ENCODE measurements around the gene IL1A. TPM values are rescaled to one million over a fixed set of nuclear protein-coding genes. Genes with fewer than 3 reads are reported as not detected.

The IL1A gene
- total RNA-seq, 3 donors from 2014 or later = 0.44 TPM; not detected in 2

DNA sequence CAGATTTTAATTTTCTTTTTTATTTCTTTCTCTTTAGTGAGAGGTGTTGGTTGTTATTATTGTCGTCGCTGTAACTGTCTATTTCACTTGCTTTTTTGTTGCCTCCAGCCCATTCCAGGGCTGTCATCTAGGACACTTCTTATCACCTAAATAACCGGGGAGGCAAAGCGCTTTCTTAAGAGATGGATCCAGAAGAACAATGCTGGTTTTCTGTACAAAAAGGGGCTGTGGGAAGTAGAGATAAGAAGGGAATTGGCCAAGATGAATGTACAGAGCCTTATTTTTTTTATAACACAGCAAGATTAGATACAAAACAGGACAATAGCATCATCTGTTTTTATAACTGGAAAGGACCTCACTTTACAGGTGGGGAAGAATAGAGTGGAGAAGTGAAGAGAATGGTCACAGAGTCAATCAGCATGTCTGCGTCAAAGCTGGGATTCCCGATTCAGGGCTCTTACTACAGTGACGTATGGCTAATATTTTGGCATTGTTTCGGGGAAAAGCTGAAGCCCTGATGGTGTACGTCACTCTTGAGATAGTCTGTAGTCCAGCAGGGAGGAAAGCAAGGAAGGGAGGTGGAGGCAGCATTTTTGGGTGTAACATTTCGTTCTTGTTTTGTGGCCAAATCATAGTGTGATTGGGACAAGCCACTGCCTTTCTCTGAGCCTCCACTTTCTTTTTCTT lies 29.1 kb upstream of the IL1A start:
- H3K27ac ChIP-seq = peak overlapping the region; percentile 67 to 73
- H3K27me3 ChIP-seq = no peaks in the 10 kb centered on the region
- no peaks in the 10 kb centered on the region for H3K36me3 ChIP-seq
- no peaks in the 10 kb centered on the region for H3K4me1 ChIP-seq
- no peak for DNase-seq (ENCODE audit: low spot score in 2 of 2)
- TF ChIP-seq POLR2A (IDR thresholded peaks at IDR 0.05) = no peak
- no peak for TF ChIP-seq CTCF (IDR thresholded peaks at IDR 0.05)
- H3K4me3 ChIP-seq = no peak overlapping the region
- no peaks in the 10 kb centered on the region for H3K9me3 ChIP-seq
- intact Hi-C loops (cut with DNase I; ENCODE audit: low total_unique reads) = no loop called here

DNA sequence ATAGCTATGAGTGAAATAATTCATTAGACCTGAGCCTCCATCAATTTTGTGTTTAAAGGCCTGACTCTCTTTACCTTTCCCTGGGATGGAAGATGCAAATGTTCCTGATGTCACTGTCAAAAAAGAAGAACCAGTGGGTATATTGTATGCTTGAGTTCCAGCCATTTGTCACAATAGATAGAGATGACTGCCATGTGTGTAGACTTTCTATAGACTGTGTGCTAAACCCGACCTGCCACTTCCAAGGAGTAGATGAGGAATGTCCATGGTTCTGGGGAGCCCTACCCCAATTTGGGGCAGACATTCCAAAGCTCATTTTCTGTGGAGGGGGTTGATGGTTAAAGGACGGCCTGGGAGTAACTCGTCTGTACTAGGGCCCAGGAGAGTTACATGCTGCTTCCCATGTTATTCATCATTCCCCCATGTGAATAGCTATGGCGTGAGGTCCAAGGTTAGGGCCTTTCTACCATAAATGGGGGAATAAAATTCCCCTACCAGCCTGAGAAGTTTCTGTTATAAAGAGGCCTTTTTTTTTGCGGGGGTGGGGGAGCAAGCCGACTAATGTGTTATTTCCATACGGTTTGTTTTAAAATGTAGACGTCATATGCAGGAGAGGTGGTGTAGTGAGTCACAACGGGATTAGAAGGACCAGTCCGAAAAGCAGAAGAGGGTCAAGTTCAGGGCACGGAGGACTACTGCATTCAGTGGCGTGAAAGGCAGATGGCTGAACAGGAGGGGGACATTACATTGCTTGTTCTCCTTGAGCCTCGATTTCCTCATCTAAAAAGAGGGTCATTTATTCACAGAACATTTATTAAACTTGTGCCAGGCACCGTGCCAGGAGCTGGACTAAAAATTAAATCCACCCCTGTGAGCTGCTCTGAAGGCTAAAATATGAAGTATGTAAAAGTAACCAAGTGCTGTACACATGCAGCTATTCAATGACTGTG lies 28.3 kb upstream of the IL1A start:
- intact Hi-C loops (cut with DNase I; ENCODE audit: low total_unique reads) = no loop called here
- Histone ChIP-seq H3K27me3 (no peaks in the 10 kb centered on the region), H3K27ac (no peak overlapping the region), H3K36me3 (no peaks in the 10 kb centered on the region), H3K4me1 (no peaks in the 10 kb centered on the region), H3K9me3 (no peaks in the 10 kb centered on the region), H3K4me3 (no peak overlapping the region)
- TF ChIP-seq CTCF (IDR thresholded peaks at IDR 0.05) (no peak), POLR2AphosphoS5 (IDR thresholded peaks at IDR 0.05) (no peak)
- no peak for DNase-seq (ENCODE audit: low spot score in 2 of 2)

DNA sequence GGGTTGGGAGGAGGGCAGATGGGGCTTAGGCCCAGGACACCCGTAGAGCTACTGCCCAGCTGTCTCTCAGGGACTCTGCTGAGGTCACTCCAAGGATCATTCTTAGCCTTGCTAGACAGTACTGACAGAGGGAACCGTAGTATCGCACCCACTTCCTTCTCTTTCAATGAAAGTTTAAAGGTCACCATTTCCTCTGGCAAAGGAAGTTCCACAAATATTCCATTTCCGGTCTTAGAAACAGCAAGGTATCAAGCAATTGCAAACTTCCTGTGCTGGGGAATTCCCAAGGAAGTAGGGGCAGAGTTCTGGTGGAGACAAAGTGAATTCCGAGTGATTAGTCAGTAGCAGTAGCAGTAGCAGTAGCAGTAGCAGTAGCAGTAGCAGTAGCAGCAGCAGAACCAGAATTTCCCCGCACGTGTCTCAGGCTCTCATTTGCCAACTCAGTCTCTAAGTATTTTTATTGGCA lies 27.6 kb upstream of the IL1A start:
- intact Hi-C loops (cut with DNase I; ENCODE audit: low total_unique reads) = no loop called here
- TF ChIP-seq POLR2A (IDR thresholded peaks at IDR 0.05) (no peak), POLR2AphosphoS5 (IDR thresholded peaks at IDR 0.05) (peak in 1 of 3 donors; percentile 58)

DNA sequence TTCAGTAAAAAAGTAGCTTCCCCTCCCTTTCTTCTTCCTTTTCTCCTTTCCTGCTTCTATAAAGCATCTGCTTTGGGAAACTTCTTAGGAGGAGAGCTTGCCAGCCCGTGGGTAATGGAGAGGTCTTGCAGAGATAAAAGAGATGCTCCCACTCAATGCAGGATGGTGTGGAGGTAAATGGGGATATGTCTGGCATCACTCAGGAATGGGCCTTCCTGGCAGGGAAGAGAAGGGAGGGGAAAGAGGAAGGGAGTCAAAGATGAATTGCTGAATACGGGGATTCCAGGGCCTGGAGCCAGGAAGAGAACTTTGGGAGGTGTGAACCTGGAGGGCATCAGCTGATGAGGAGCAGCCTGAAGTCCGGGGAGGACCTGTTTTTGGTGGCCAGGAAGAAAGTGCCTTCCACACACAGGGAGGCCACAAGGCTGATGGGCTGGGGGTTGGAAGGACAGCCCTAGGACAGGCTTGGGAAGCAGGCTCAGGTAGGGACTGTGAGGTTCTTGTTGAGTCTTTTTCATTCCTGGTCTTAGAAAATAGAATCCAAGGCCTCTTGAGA lies 27.1 kb upstream of the IL1A start:
- H3K36me3 ChIP-seq = no peaks in the 10 kb centered on the region
- no peak overlapping the region for H3K27ac ChIP-seq
- TF ChIP-seq CTCF (IDR thresholded peaks at IDR 0.05) (no peak), POLR2AphosphoS5 (IDR thresholded peaks at IDR 0.05) (no peak), POLR2A (IDR thresholded peaks at IDR 0.05) (no peak)
- no peak for DNase-seq (ENCODE audit: low spot score in 2 of 2)
- no peaks in the 10 kb centered on the region for H3K4me1 ChIP-seq
- no peaks in the 10 kb centered on the region for H3K27me3 ChIP-seq
- no peak overlapping the region for H3K4me3 ChIP-seq
- intact Hi-C loops (cut with DNase I; ENCODE audit: low total_unique reads) = no loop called here
- H3K9me3 ChIP-seq = no peaks in the 10 kb centered on the region

More for the DNA sequence above, 27.6 kb upstream of the IL1A start:
- Histone ChIP-seq H3K4me1 (no peaks in the 10 kb centered on the region), H3K27ac (peak overlapping the region in 1 of 2 donors; percentile 13), H3K36me3 (no peaks in the 10 kb centered on the region), H3K27me3 (no peaks in the 10 kb centered on the region), H3K9me3 (no peaks in the 10 kb centered on the region), H3K4me3 (no peak overlapping the region)
- no peak for DNase-seq (ENCODE audit: low spot score in 2 of 2)

- H3K27me3 ChIP-seq = no peaks in the 10 kb centered on the region
- no peaks in the 10 kb centered on the region for H3K4me1 ChIP-seq
- no peak overlapping the region for H3K4me3 ChIP-seq
- no peaks in the 10 kb centered on the region for H3K36me3 ChIP-seq
- H3K27ac ChIP-seq = no peak overlapping the region
- H3K9me3 ChIP-seq = no peaks in the 10 kb centered on the region
- no peak for TF ChIP-seq POLR2AphosphoS5 (IDR thresholded peaks at IDR 0.05)
- no peak for TF ChIP-seq CTCF (IDR thresholded peaks at IDR 0.05)
- no peak for TF ChIP-seq POLR2A (IDR thresholded peaks at IDR 0.05)
- DNase-seq (ENCODE audit: low spot score in 2 of 2) = no peak
- intact Hi-C loops (cut with DNase I; ENCODE audit: low total_unique reads) = no loop called here
Observed at GRCh38 chr2:112809112-112809511, 24.8 kb upstream of the IL1A start.
